22Rv1 (cell line): Measurements from ENCODE around the gene MUL1.

Experiments
- H3K27ac ChIP-seq: fragments of 450-650 bp; 2 replicates; pipeline ENCODE4 v1.5.1; 2017
- ZFX ChIP-seq: fragments of 450-650 bp; IDR thresholded peaks from 2 replicates; pipeline ENCODE4 v1.6.1; 2017; ENCODE audit warnings: antibody characterized with exemption, borderline replicate concordance
- TF ChIP-seq, protein P1 (sequence below): fragments of 450-650 bp; IDR thresholded peaks from 2 replicates; pipeline ENCODE4 v1.5.1; 2017; ENCODE audit warnings: mild to moderate bottlenecking

Gene MUL1

GRCh38 chr1:20472121-20472520, 35.8 kb downstream of the MUL1 start:
- TF ChIP-seq ZFX = no peak
- TF ChIP-seq, protein P1, sequence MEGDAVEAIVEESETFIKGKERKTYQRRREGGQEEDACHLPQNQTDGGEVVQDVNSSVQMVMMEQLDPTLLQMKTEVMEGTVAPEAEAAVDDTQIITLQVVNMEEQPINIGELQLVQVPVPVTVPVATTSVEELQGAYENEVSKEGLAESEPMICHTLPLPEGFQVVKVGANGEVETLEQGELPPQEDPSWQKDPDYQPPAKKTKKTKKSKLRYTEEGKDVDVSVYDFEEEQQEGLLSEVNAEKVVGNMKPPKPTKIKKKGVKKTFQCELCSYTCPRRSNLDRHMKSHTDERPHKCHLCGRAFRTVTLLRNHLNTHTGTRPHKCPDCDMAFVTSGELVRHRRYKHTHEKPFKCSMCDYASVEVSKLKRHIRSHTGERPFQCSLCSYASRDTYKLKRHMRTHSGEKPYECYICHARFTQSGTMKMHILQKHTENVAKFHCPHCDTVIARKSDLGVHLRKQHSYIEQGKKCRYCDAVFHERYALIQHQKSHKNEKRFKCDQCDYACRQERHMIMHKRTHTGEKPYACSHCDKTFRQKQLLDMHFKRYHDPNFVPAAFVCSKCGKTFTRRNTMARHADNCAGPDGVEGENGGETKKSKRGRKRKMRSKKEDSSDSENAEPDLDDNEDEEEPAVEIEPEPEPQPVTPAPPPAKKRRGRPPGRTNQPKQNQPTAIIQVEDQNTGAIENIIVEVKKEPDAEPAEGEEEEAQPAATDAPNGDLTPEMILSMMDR = no peak
- no peak overlapping the region for H3K27ac ChIP-seq

DNA sequence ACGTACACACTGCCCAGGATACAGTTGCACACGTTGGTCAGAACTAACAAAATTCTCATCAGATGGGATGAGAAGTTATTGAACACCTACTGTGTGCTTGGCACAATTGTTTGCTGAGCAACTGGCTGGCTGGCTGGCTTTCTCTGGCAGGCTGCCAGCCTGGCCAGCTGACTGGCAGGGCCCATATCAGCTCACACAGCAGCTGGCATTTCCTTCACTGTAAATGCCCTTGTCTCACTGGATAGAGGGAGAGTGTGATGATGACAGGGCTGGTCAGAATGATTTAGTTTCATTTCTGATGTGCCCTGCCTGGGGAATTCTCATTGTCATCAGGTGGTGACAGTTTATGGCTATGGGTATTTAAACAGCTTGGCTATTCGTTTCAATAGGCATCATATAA, 37.8 kb downstream of the MUL1 start:
- TF ChIP-seq, protein P1 = no peak
- TF ChIP-seq ZFX = no peak
- H3K27ac ChIP-seq = no peak overlapping the region

DNA sequence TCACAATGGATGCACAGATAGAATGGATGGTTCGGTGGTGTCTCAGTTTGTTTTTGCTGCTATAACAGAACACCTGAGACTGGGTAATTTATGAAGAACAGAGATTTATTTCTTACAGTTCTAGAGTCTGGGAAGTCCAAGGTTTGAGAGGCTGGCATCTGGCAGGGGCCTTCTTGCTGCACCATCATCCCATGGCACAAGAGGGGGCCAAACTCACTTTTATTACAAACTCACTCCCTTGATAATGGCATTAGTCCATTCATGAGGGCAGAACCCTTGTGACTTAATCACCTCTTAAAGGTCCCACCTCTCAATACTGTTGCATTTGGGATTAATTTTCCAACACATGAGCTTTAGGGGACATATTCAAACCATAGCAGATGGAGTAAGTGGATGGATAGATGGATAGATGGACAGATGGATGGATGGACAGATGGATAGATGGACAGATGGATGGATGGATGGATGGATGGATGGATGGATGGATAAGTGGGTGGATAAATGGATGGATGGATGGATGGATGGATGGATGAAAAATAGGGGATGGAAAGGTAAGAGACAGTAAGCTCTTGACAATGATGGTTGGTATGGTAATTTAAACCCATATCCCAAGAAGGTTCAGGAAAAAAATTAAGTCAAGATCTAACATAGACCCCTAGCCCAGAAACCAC, 38.4 kb downstream of the MUL1 start:
- H3K27ac ChIP-seq = no peak overlapping the region
- no peak for TF ChIP-seq ZFX
- TF ChIP-seq, protein P1 = no peak

- TF ChIP-seq, protein P1 = no peak
- TF ChIP-seq ZFX = no peak
- H3K27ac ChIP-seq = no peak overlapping the region
Observed at GRCh38 chr1:20466273-20466672, 41.7 kb downstream of the MUL1 start.

DNA sequence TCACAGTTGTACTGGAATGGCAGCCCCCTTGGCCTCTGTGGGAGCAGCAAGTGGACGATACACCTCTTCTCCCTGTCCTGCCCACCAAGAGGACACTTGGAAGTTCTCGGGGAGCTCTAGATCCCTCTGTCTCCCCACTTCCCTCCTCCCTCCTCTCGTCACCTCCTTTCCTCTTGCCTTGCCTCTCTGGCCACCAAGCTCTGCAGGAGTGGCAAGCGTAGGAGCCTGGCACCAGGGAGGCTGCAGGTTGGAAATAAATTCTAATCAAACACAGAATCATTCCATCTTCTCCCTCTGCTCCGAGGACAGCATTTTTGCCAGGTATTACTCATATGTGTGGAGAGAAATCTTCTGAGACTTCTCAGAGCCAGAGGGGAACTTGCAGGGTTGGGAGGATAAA, 42.8 kb downstream of the MUL1 start:
- TF ChIP-seq, protein P1 = no peak
- no peak for TF ChIP-seq ZFX

GRCh38 chr1:20463502-20463901, 44.4 kb downstream of the MUL1 start:
- no peak for TF ChIP-seq ZFX
- TF ChIP-seq, protein P1 = no peak
- no peak overlapping the region for H3K27ac ChIP-seq

More for the DNA sequence above, 42.8 kb downstream of the MUL1 start:
- H3K27ac ChIP-seq = no peak overlapping the region

GRCh38 chr1:20462397-20462796, 45.6 kb downstream of the MUL1 start:
- TF ChIP-seq, protein P1 = no peak
- TF ChIP-seq ZFX = no peak
- H3K27ac ChIP-seq = no peak overlapping the region
